Measurements from ENCODE around the gene ANKUB1.

Gene ANKUB1

DNA sequence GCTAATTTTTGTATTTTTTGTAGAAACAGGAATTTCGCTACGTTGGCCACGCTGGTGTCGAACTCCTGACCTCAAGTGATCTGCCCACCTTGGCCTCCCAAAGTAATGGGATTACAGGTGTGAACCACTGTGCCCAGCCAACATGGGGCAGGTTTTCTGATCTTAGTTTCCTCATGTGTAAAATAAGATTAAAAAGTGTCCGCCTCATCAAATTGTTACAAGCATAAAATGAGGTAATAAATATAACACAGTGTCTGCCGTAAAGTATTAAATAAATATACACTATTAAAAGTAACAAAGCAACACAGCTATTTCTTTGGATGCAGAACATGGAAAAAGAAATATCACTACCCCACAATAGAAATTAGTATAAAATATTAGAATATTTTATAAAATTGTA, 23.6 kb downstream of the ANKUB1 start:
- H3K9me3 ChIP-seq (ENCODE audit: control insufficient read depth, insufficient read depth, low read length), result no peaks in the 10 kb centered on the region
- no peaks in the 10 kb centered on the region for H3K79me2 ChIP-seq (ENCODE audit: control insufficient read depth, low read length)
- no peak overlapping the region for H3K27ac ChIP-seq (ENCODE audit: low read depth, low read length)
- H4K20me1 ChIP-seq (ENCODE audit: control insufficient read depth, insufficient read depth, low read depth, low read length), result no peaks in the 10 kb centered on the region
- peaks cover 8% of the 10 kb centered on the region for H3K27me3 ChIP-seq (ENCODE audit: control insufficient read depth, low read length)
- no peak overlapping the region for H3K4me2 ChIP-seq (ENCODE audit: low read length)
- no peaks in the 10 kb centered on the region for H3K36me3 ChIP-seq (ENCODE audit: control insufficient read depth, low read length)
- TF ChIP-seq, protein P1, sequence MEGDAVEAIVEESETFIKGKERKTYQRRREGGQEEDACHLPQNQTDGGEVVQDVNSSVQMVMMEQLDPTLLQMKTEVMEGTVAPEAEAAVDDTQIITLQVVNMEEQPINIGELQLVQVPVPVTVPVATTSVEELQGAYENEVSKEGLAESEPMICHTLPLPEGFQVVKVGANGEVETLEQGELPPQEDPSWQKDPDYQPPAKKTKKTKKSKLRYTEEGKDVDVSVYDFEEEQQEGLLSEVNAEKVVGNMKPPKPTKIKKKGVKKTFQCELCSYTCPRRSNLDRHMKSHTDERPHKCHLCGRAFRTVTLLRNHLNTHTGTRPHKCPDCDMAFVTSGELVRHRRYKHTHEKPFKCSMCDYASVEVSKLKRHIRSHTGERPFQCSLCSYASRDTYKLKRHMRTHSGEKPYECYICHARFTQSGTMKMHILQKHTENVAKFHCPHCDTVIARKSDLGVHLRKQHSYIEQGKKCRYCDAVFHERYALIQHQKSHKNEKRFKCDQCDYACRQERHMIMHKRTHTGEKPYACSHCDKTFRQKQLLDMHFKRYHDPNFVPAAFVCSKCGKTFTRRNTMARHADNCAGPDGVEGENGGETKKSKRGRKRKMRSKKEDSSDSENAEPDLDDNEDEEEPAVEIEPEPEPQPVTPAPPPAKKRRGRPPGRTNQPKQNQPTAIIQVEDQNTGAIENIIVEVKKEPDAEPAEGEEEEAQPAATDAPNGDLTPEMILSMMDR (IDR thresholded peaks at IDR 0.05; ENCODE audit: low read depth, low read length, poor library complexity, severe bottlenecking), result no peak
- TF ChIP-seq EZH2phosphoT487 (IDR thresholded peaks at IDR 0.05; ENCODE audit: borderline replicate concordance, low read length), result no peak
- H3K4me1 ChIP-seq (ENCODE audit: control insufficient read depth, low read length), result no peaks in the 10 kb centered on the region
- no peaks in the 10 kb centered on the region for H3K9me2 ChIP-seq (replicated peaks; ENCODE audit: control insufficient read depth, low read length)
- H3F3A ChIP-seq (ENCODE audit: control insufficient read depth, insufficient read depth), result no peaks in the 10 kb centered on the region
- no peak overlapping the region for H3K4me3 ChIP-seq (ENCODE audit: low read length)

DNA sequence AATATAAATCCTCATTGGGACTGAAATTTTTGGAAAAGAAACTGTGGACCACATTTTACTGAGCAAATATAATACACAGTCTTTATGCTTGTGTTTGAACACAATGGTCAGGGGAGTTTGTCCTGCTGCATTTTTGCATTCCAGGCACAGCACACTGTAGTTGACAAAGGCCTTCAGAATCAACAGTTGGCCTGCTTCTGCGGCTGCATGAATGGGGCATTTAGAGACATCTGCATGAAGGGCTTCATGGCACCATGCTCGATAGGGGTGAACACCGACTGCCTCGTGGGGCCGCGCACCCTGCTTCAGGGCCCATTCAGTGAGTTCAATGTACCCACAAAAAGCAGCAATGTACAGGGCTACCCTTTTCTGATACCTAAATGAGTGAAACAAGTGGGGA, 24.6 kb downstream of the ANKUB1 start:
- H3K27me3 ChIP-seq (ENCODE audit: control insufficient read depth, low read length), result peaks cover 17% of the 10 kb centered on the region
- H3K4me3 ChIP-seq (ENCODE audit: low read length), result no peak overlapping the region
- H3K4me2 ChIP-seq (ENCODE audit: low read length), result no peak overlapping the region
- H3K4me1 ChIP-seq (ENCODE audit: control insufficient read depth, low read length), result no peaks in the 10 kb centered on the region
- no peaks in the 10 kb centered on the region for H3F3A ChIP-seq (ENCODE audit: control insufficient read depth, insufficient read depth)
- H3K9me2 ChIP-seq (replicated peaks; ENCODE audit: control insufficient read depth, low read length), result no peaks in the 10 kb centered on the region
- no peaks in the 10 kb centered on the region for H3K9me3 ChIP-seq (ENCODE audit: control insufficient read depth, insufficient read depth, low read length)
- no peaks in the 10 kb centered on the region for H4K20me1 ChIP-seq (ENCODE audit: control insufficient read depth, insufficient read depth, low read depth, low read length)
- H3K27ac ChIP-seq (ENCODE audit: low read depth, low read length), result no peak overlapping the region
- H3K79me2 ChIP-seq (ENCODE audit: control insufficient read depth, low read length), result no peaks in the 10 kb centered on the region
- no peaks in the 10 kb centered on the region for H3K36me3 ChIP-seq (ENCODE audit: control insufficient read depth, low read length)
- no peak for TF ChIP-seq EZH2phosphoT487 (IDR thresholded peaks at IDR 0.05; ENCODE audit: borderline replicate concordance, low read length)
- TF ChIP-seq, protein P1 (IDR thresholded peaks at IDR 0.05; ENCODE audit: low read depth, low read length, poor library complexity, severe bottlenecking), result no peak

DNA sequence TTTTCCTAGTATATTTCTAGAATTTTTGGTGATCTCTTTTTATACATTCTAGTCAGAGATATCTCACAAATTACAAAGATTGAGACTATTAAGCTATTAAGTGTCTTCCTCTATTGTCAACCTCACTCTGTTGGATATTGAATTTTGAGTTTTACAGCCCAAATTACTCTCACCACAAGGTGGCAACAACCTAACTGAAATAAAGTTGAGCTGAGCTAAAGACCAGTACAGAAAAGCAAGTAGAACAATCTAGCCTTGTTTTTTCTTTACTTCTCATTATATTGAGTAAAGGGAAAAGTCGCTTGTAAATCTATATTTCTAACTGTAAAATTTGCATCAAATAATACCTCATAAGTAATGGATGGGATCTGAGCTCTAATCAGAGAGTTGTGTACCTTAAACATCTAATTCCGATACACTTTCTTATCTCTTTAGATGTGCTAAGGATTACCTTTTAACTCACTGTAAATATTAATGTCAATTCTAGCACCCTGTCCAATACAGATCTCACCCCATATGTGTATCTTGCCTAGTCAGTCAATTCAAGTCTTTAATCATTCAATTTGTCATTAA, 26.5 kb downstream of the ANKUB1 start:
- H3K9me2 ChIP-seq (replicated peaks; ENCODE audit: control insufficient read depth, low read length), result no peaks in the 10 kb centered on the region
- no peaks in the 10 kb centered on the region for H3K9me3 ChIP-seq (ENCODE audit: control insufficient read depth, insufficient read depth, low read length)
- H3K36me3 ChIP-seq (ENCODE audit: control insufficient read depth, low read length), result no peaks in the 10 kb centered on the region
- no peaks in the 10 kb centered on the region for H3F3A ChIP-seq (ENCODE audit: control insufficient read depth, insufficient read depth)
- peaks cover 24% of the 10 kb centered on the region for H3K27me3 ChIP-seq (ENCODE audit: control insufficient read depth, low read length)
- no peak overlapping the region for H3K4me3 ChIP-seq (ENCODE audit: low read length)
- TF ChIP-seq, protein P1 (IDR thresholded peaks at IDR 0.05; ENCODE audit: low read depth, low read length, poor library complexity, severe bottlenecking), result peak; percentile 66
- TF ChIP-seq EZH2phosphoT487 (IDR thresholded peaks at IDR 0.05; ENCODE audit: borderline replicate concordance, low read length), result no peak
- no peak overlapping the region for H3K4me2 ChIP-seq (ENCODE audit: low read length)
- no peaks in the 10 kb centered on the region for H3K79me2 ChIP-seq (ENCODE audit: control insufficient read depth, low read length)
- H3K27ac ChIP-seq (ENCODE audit: low read depth, low read length), result no peak overlapping the region
- H4K20me1 ChIP-seq (ENCODE audit: control insufficient read depth, insufficient read depth, low read depth, low read length), result no peaks in the 10 kb centered on the region
- H3K4me1 ChIP-seq (ENCODE audit: control insufficient read depth, low read length), result no peaks in the 10 kb centered on the region

All from DOHH2 (cell line).